Mesodermal cell (in vitro differentiated cells): ENCODE measurements around the gene CDH23.
A peak's percentile ranks its signal among the peaks of the same experiment; 100 is the strongest.

Source experiments
- H3K27ac ChIP-seq: 2 replicates; pipeline ENCODE4 v1.7.0; 2013; ENCODE audit warnings: mild to moderate bottlenecking, low read depth, low read length, moderate library complexity; ENCODE audit not compliant: severe bottlenecking
- H3K36me3 ChIP-seq: 2 replicates; pipeline ENCODE4 v1.7.1; 2013; ENCODE audit warnings: mild to moderate bottlenecking, low read length, moderate library complexity; ENCODE audit not compliant: control insufficient read depth, insufficient read depth
- H3K4me1 ChIP-seq: one replicate; pipeline ENCODE4 v1.7.1; 2013; ENCODE audit warnings: mild to moderate bottlenecking, low read length; ENCODE audit not compliant: insufficient read depth, control insufficient read depth, poor library complexity, severe bottlenecking
- H3K4me3 ChIP-seq: 2 replicates; pipeline ENCODE4 v1.7.0; 2013; ENCODE audit warnings: low read length, control low read depth, mild to moderate bottlenecking; ENCODE audit not compliant: insufficient read depth, poor library complexity, severe bottlenecking; ENCODE audit errors: extremely low read depth
- H3K9me3 ChIP-seq: 2 replicates; pipeline ENCODE4 v1.7.1; 2013; ENCODE audit warnings: mild to moderate bottlenecking, low read length, moderate library complexity; ENCODE audit not compliant: control insufficient read depth
- WGBS, 2 experiments: methylation state at CpG; one replicate each; pipeline ENCODE4 v1.1.5; 2013; ENCODE audit warnings: missing lambda C conversion rate in 2 of 2; ENCODE audit not compliant: insufficient coverage in 2 of 2; 5-methylcytosine and 5-hydroxymethylcytosine counted together

CDH23 gene

DNA sequence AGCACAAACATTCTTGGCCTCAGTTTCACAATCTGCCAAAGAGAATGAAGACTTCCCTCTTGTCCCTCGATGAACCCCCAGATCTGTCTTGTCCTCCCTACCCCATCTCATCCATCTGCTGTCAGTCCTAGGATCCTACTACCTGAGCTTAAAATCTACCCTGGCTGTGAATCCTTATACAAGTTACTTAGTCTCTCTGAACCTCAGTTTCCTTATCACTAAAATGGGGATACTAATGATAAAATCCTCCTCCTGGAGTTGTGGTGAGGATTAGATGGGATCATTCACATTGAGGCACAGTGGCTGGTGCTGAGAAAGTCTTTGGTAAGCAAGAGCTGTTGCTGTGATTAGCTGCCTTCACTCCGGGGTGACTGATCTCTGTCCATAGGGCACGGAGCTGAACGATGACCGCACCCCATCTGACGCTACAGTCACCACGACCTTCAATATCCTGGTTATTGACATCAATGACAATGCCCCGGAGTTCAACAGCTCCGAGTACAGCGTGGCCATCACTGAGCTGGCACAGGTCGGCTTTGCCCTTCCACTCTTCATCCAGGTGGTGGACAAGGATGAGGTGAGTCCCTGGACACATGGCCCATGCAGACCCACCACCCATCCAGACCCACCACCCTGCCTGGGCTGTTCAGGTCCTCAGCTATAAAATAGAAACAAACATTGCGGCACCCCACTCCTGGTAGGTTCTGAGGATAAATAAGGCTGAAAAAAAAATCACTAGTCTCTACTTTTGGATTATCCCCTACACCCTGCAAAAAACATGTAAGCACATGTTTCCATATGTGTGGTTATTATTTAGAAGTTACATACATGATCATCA lies 220.3 kb downstream of the CDH23 start:
- peaks cover 25% of the 10 kb centered on the region for H3K4me1 ChIP-seq
- no peak overlapping the region for H3K27ac ChIP-seq
- no peaks in the 10 kb centered on the region for H3K36me3 ChIP-seq
- no peak overlapping the region for H3K4me3 ChIP-seq
- WGBS, 2 experiments, result 96 to 97% methylated on average over 9 to 10 of the region's 12 CpGs
- H3K9me3 ChIP-seq, result no peaks in the 10 kb centered on the region

DNA sequence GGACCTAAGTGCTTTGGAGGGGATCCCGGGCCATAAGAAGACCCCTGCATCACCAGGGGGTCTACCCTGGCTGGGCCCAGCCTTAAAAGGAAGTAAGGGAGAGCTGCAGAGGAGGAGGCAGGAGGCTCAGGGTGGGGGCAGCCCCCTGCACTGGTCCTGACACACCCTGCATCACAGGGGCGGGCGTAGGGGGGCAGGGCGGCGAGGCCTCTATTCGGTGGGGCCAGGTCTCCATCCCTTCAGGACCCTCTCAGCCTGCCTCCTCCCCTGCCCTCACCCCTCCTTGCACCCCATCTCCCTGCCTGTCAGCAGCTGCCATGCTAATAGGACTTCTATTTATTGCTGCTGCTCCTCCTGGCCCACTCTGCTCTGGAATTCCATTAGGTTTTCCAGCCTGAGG lies 221.5 kb downstream of the CDH23 start:
- Histone ChIP-seq H3K4me3 (no peak overlapping the region), H3K36me3 (no peaks in the 10 kb centered on the region), H3K27ac (no peak overlapping the region), H3K4me1 (peaks cover 34% of the 10 kb centered on the region), H3K9me3 (no peaks in the 10 kb centered on the region)
- 93 to 94% methylated on average over 6 of the region's 6 CpGs for WGBS, 2 experiments

DNA sequence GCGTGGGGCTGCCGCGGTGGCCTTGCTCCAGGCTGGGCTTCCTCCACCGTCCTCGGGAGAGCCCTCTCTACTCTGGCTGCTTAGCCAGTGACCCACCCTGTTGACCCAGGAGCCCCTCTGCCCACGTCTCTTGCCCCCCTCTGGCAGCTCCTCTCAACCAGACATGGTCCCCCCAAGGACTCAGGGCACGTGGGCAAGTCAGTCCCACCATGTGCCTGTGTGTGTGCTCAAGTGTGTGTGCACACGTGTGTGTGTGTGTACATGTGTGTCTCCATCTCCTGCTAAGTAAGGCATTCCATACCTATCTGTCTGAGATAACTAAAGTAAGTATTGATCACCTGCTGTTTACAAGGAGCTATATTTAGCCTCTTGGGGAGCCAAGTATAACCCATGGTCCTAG lies 221.9 kb downstream of the CDH23 start:
- Histone ChIP-seq H3K4me3 (no peak overlapping the region), H3K27ac (no peak overlapping the region), H3K36me3 (no peaks in the 10 kb centered on the region), H3K9me3 (no peaks in the 10 kb centered on the region), H3K4me1 (peaks cover 34% of the 10 kb centered on the region)
- 83 to 89% methylated on average over 2 to 5 of the region's 8 CpGs for WGBS, 2 experiments

DNA sequence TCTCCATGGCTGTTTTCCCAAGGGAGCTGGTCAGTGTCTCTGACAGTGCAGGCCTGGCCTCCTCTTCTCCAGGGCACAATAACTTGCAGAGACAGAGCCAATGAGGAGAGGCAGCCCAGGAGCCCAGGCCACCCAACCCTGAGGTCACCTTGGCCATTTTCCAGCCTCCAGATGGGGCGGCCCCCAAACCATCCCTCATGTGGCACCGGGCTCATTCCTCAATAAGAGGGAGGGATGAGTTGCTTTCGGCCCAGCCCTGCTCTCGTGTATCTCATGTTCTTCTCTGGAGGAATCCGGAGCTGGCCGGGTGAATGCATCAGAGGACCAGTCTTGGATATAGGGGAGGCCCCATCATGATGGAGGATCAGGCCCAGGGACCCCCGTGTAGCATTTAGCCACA lies 223.9 kb downstream of the CDH23 start:
- no peaks in the 10 kb centered on the region for H3K9me3 ChIP-seq
- H3K36me3 ChIP-seq, result no peaks in the 10 kb centered on the region
- peaks cover 35% of the 10 kb centered on the region for H3K4me1 ChIP-seq
- WGBS, 2 experiments, result 83 to 88% methylated on average over 4 to 5 of the region's 7 CpGs
- no peak overlapping the region for H3K4me3 ChIP-seq
- H3K27ac ChIP-seq, result no peak overlapping the region

DNA sequence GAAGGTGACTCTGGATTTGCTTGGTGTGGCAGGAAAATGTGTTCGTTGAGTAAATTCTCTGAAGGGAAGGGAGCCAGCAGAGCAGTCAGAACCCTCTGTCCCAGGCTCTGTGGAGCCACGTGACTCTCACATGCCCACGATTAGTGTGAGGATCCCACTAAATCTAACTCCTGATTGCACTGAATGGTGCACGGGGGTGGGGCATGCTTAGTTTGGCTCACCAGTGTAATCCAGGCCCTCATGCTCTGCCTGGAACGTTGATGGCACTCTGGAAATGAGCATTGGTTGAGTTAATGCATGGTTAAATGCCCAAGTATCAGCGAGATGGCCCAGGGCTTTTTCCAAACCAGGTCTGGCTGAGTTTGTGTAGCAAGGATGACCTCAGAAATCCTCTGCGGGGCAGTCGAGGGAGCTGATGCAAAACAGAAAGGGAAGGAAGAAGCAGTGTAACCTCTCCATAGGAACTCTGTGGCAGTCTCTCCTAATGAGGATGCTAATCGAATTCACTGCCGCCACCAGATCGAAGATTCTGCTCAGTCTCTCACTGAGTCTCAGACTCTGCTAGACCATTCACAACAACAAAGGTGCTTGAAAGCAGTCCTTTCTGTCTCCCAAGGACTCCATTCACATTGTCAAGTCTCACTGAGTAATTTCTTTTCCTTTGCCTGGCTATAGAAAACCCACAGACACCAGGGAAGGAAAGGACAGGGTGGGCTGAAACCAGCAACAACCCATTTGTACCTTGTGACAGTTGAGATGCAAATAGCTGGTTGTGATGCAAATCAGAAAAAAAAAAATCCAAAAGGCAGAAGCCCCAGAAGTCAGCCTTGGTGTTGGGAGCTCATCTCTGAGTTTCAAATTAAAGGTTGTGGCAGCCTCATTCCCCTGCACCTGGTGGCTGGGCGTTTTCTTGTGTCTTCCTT lies 224.8 kb downstream of the CDH23 start:
- WGBS, 2 experiments, result 19 to 26% methylated on average over 12 of the region's 12 CpGs
- no peaks in the 10 kb centered on the region for H3K9me3 ChIP-seq
- H3K4me3 ChIP-seq, result no peak overlapping the region
- H3K4me1 ChIP-seq, result peaks cover 37% of the 10 kb centered on the region
- no peaks in the 10 kb centered on the region for H3K36me3 ChIP-seq
- peak overlapping the region; percentile 95 for H3K27ac ChIP-seq

DNA sequence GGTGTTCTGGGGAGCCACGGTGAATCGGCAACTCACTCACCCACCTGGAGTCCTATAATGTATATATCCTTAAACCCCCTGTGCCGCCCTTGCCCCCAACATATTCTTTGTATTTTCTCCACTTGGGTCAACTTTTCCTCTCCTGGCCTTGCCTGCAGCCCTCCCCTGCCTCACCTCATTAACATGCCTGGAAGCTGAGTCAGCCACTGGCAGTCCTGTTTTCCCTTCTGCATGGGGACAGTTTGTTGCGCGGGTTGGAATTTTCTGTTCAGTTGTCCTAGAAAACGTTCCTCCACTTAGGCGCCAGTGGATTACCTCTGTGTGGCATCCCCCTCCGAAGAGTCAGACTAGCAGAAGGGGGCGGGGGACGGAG lies 225.4 kb downstream of the CDH23 start:
- Histone ChIP-seq H3K4me3 (no peak overlapping the region), H3K36me3 (no peaks in the 10 kb centered on the region), H3K4me1 (peaks cover 37% of the 10 kb centered on the region), H3K9me3 (no peaks in the 10 kb centered on the region), H3K27ac (peak overlapping the region; percentile 95)
- WGBS, 2 experiments, result 12 to 13% methylated on average over 6 to 10 of the region's 10 CpGs

DNA sequence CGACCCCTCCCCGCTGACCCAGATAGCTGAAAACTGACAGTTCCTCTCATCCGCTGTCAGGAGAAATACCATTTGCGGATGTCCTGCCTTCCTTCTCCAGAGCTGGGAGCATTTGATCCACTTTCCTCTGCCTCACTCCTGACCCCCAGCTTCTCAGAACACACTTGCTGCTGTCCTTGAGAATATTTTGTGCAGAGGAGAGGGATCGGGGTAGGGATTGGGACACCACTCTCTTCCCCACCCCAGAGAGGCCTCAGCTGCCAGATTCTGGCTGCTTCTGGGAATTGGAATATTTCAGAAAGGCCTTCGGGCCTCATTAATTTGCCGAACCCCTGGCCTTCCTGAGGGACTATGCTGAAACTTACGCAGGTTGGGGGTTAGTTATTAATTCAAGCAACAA lies 225.9 kb downstream of the CDH23 start:
- WGBS, 2 experiments, result 10 to 42% methylated on average over 4 to 6 of the region's 8 CpGs
- Histone ChIP-seq H3K9me3 (no peaks in the 10 kb centered on the region), H3K4me1 (peaks cover 37% of the 10 kb centered on the region), H3K36me3 (no peaks in the 10 kb centered on the region), H3K4me3 (no peak overlapping the region), H3K27ac (peak overlapping the region; percentile 95)

DNA sequence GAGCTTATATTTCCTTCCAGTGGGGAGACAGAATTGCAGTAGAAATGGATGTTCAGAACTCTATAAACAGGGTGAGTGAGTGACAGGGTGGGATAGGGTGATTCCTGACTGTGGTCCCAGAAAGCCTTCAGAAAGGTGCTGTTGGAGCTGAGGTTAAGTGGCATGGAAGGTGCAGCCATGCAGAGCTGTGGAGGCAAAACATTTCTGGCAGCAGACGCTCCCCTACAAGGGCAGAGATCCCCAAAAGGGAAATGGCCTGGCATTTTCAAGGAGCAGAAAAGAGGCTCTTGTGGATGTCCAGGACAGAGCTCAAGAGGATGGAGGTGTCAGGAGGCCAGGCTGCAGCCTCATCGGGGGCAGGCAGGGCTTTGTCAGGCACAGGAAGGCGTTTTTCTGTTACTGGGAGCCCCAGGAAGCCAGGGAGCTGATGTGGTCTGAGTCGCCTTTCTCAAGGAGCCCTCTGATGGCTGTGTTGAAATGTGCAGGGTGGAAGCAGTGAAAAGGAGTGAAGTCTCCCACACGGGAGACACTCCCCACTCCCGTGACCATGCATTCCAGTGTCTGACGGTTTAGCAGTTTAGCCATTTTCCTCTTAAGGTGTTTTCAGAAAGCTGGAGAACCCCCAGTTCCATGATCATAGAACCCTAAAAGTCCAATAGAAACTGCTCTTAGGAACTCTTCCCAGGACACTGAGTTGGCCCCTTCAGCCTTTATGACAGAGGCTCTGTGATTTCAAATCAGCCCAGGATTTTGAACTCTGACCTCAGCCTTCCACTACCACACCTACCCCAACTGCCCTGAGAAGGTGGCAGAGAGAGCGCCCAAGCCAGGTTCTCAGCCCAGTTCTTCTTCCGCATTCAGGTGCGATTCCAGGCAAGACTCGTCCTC lies 226.6 kb downstream of the CDH23 start:
- Histone ChIP-seq H3K36me3 (no peaks in the 10 kb centered on the region), H3K4me3 (no peak overlapping the region), H3K27ac (peak overlapping the region; percentile 95), H3K9me3 (no peaks in the 10 kb centered on the region), H3K4me1 (peaks cover 37% of the 10 kb centered on the region)
- 46 to 57% methylated on average over 10 to 11 of the region's 11 CpGs for WGBS, 2 experiments

DNA sequence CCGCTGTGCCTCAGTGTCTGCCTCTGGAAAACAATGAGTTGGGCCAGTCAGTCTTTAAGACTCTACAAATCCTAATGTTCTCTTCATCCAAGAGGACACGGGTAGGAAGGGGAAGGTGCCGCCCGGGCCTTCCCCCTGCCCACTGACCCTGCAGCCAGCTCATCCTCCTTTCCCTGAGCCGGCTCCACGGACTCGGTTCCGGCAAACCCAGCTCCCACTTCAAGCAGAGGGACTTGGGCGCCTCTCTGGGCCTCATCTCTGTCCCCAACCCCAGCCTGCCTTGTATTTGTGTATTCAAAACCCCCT lies 227.2 kb downstream of the CDH23 start:
- H3K4me1 ChIP-seq, result peaks cover 37% of the 10 kb centered on the region
- 77 to 90% methylated on average over 2 to 5 of the region's 9 CpGs for WGBS, 2 experiments
- H3K4me3 ChIP-seq, result no peak overlapping the region
- no peaks in the 10 kb centered on the region for H3K9me3 ChIP-seq
- no peaks in the 10 kb centered on the region for H3K36me3 ChIP-seq
- no peak overlapping the region for H3K27ac ChIP-seq

DNA sequence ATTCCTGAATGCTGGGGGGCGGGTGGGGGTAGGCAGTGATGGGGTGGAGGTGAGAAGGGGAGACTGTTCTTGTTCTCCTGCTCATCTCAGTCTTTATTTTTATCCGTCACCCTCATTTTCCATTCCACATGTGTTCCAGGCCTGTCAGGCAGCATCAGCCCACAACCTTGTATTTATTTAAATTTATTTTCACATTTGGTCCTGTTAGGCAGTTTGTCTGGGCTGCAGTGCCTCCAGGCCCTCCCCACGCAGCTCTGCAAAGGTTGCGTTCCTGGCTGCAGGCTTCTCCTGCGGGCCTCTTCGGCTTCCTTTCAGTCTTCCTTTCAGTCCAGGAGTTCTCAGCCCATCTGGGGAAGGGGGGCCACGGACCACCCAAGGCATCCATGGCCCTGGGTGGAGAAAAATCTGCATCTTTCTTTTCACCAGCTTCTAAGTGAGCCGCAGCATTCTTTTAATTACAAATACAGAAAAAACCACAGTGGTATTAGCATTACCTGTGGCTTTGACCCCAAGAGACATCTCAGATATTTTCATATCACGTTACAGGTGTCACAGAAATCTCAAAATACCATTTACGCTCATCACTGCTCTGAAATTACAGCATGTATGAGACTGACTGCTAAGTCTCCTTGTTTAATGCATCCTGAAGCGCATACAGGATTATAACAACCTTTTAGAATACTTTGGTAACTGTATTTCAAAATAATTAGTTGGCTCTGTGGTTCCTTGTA lies 228.9 kb downstream of the CDH23 start:
- Histone ChIP-seq H3K4me3 (no peak overlapping the region), H3K4me1 (peaks cover 41% of the 10 kb centered on the region), H3K9me3 (no peaks in the 10 kb centered on the region), H3K36me3 (no peaks in the 10 kb centered on the region), H3K27ac (no peak overlapping the region)
- WGBS, 2 experiments, result 43 to 62% methylated on average over 7 to 8 of the region's 11 CpGs
